GM18508 (cell line): Measurements from ENCODE around the gene OR10W1.
A peak's percentile ranks its signal among the peaks of the same experiment; 100 is the strongest.

ENCODE experiments used
- ATAC-seq: cut with Tn5 transposase; IDR thresholded peaks from one replicate; pipeline ENCODE4 v1.9.1; 2021; ENCODE audit warnings: moderate number of reproducible peaks; ENCODE audit not compliant: insufficient read depth, unreplicated experiment

The OR10W1 gene, protein sequence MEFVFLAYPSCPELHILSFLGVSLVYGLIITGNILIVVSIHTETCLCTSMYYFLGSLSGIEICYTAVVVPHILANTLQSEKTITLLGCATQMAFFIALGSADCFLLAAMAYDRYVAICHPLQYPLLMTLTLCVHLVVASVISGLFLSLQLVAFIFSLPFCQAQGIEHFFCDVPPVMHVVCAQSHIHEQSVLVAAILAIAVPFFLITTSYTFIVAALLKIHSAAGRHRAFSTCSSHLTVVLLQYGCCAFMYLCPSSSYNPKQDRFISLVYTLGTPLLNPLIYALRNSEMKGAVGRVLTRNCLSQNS

DNA sequence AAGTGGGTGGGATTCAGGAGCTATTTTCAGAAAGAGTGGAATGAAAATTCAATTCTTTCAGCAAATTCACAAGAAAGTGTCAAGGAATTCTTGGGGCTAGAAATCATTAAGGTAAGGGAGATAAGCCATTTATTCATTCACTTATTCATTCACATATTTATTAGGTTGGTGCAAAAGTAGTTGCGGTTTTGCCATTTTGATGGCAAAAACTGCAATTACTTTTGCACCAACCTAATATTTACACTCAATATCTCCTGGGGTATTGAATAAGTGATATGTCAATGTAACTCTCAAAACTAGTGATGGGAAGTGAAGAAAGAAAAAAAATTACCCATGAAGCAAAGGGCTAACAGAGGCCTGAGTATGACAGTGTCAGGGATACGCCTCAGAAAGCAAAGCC, at the start of gene OR10W1:
TSS of gene OR10W1 (minus strand) at position 119 of the 400 bp plus-strand sequence. CDS start 402 bp downstream, outside the sequence.
- ATAC-seq = no peak

DNA sequence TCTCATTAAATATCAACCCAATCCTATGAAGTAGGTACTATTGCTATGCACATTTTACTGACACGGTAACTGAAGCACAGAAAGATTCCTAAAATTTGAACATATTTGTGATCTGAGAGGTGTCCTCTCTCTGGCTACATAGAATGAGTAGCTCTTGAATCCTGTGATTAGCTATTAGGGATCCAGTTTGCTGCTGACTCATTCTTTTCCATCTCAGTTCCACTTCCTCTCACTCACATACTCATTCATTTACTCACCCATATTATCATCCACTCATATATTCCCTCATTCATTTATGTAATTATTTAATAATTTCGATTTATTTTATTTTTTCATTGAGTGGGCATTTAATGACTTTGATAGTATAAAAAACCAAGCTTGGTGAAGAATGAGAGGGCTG, 48.1 kb upstream of the OR10W1 start:
- ATAC-seq = peak; percentile 80

DNA sequence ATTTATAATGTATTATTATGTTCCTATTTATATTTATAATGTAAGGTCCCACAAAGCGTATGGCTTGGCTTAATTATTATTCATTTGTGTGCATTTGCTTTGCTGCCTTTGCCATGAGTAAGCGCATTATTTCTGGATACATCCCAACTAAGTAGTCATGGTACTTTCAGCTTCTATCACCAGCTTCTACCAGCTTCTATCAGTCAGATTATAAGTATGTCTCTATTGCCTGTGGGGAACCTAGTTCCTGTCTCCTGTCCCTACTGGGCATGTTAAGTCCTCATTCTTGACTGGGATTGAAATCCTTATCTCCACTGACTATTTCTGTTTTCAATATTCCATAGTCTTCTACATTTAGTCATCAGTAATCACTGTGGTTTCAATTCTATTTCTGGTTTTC, 33.5 kb upstream of the OR10W1 start:
- no peak for ATAC-seq

DNA sequence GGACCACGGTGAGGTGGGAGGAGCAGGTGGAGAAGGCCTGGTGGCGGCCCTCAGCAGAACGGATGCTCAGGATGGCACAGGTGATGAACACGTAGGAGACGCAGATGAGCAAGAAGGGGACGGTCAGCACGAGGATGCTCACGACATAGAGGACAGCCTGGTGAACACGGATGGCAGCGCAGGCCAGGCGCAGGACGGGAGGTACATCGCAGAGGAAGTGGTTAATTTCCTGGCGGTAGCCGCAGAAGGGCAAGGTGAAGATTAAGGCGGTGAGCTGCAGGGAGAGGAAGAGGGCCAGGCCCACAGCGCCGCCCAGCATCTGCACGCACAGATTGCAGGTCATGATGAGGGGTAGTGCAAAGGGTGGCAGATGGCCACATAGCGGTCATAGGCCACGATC, 24.0 kb upstream of the OR10W1 start:
- ATAC-seq = no peak

DNA sequence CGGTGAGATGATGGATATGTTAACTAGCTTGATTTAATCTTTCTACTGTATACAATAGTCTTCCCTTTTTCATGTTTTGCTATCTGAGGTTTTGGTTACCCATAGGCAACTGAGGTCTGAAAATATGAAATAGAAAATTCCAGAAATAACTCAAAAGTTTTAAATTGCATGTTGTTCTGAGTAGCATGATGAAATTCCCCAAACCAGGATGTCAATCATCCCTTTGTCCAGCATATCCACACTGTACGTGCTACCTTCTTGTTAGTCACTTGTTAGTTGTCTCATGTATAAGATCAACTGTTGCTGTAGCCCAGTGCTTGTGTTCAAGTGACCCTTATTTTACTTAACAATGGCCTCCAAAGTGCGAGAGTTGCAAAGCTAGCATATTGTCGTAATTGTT, 21.2 kb upstream of the OR10W1 start:
- ATAC-seq = no peak

DNA sequence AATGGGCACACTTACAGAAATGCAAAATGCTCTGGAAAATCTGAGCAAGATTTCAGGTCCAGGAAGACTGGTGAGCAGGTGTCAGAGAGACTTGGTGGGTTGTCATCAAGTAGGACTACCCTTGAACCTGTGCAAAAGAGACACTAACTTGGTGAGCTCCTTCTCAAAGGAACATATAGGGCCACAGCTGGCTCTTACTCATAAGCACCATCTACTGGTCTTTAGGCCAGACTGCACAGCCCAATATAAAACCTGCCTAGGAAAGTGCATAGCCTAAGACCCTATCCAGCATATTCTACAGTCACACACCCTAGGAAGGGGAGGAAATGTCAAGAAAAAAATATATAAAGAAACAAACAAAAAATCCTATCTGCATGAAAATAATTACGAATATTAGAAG, 18.2 kb upstream of the OR10W1 start:
- ATAC-seq = peak; percentile 87

DNA sequence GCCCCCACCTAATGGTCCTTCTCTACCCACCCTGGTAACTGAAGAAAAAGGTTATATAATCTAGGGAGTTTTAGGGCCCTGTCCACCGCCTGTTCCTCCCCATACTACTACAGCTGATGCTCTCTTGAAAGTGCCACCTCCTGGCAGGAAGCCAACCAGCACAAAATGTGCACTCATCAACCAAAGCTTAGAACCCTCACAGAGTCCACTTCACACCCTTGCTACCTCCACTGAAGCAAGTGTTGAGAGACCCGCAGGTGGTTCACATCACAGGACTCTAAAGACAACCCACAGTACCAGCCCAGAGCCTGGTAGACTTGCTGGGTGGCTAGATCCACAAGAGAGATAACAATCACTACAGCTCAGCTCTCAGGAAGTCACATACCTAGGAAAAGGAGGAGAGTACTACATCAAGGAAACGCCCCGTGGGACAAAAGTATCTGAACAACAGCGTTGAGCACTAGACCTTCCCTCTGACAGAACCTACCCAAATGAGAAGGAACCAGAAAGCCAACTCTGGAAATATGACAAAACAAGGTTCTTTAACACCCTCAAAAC, 17.5 kb upstream of the OR10W1 start:
- no peak for ATAC-seq

DNA sequence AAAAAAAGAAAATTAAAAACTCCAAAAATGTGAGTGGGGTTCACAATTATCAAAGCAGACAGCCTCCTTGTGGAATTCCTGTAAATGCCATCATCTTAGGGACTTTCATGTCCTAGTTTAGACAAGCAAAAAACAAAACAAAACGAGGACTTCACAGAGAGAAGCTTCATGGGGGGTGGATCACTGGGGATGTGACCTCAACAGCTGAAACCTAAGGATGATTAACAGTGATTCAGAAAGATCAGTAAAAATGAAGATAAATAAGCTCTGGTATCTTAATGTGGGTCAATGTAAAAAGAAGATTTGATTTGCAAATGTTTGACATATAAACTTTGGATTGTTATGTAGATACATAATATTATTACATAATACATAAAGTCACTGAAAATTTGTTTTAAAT, 8.1 kb upstream of the OR10W1 start:
- ATAC-seq = no peak

DNA sequence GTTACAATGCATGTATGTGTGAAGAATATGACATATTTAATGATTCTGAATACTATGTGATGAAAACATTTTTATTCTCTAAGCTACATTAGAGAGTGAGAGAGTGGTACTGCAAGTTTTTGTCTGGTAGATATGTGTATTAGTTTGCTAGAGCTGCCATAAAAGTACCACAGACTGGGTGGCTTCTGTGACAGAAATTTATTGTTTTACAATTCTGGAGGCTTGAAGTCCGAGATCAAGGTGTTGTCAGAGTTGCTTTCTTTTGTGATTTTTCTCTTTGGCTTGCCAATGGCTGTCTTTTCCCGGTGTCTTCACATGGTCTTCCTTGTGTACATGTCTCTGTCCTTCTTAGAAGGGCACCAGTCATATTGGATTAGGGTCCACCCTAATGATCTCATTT, 6.9 kb upstream of the OR10W1 start:
- no peak for ATAC-seq

DNA sequence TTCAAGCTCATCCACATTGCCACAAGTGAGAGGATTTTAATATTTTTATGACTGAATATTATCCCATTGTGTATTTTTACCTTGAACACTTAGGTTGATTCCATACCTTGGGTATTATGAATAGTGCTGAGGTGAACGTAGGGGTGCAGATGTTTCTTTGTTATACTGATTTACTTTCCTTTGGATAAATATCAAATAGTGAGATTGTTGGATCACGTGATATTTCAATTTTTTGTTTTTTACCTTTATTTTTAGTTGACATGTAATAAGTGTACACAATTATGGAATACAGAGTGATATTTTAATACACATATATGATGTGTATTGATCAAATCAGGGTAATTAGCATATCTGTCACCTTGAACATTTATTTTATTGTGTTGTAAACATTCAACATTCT, 8.1 kb downstream of the OR10W1 start:
- no peak for ATAC-seq

DNA sequence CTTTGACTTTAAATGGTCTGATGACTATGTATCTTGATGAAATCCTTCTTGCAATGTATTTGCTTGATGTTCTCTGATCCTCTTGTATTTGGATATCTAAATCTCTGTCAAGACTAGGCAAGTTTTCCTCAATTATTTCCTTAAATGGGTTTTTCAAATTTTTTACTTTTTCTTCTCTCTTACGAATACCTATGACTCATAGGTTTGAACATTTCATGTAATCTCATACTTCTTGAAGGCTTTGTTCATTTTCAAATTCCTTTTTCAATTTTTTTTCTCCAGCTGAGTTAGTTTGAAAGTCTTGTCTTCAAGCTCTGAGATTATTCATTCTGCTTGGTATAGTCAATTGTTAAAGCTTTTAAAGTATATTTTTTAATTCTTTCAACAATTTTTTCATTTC, 13.1 kb downstream of the OR10W1 start:
- ATAC-seq = no peak

DNA sequence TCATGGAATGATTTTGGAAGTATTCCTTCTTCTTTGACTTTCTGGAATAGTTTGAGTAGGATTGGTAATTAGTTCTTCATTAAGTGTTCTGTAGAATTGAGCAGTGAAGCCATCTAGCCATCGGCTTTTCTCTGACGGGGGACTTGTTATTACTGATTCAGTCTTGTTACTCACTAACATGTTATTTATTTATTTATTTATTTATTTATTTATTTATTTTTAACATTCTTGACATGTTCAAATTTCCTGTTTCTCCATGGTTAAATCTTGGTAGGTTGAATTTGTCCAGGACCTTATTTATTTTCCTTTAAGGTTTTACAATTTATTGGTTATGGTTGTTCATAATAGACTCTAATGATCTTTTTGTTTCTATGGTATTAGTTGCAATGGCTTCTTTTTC, 24.1 kb downstream of the OR10W1 start:
- ATAC-seq = no peak

DNA sequence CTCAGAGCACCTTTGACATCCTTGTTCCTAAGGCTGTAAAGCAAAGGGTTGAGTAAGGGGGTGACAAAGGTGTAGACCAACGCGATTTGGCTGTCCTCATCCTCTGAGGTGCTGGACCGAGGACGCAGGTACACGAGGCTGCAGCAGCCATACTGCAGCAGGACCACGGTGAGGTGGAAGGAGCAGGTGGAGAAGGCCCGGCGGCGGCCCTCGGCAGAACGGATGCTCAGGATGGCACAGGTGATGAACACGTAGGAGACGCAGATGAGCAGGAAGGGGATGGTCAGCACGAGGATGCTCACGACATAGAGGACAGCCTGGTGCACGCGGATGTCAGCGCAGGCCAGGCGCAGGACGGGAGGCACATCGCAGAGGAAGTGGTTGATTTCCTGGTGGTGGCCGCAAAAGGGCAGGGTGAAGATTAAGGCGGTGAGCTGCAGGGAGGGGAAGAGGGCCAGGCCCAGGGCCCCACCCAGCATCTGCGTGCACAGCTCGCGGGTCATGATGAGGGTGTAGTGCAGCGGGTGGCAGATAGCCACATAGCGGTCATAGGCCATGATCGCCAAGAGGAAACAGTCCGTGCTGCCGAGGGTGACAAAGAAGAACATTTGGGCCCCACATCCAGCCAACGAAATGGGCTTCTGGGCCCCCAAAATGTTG, 40.0 kb downstream of the OR10W1 start:
- no peak for ATAC-seq

DNA sequence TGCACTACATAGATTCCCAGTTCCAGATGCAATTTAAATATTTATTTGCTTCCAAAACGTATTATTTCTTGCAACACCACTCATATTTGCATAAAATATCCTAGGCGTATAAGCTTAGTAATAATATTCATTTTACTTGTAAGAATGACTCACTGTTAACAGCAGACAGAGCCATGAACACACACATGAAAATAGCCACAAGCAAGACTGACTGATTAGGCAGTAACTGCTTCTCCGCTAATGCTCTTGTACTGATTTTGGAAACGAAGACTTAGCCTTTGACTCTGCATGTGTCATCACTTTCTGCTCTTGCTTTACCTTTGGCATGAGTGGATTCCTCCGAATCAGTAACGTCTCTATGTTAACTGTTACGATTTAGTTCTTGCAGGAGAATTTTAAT, 45.3 kb downstream of the OR10W1 start:
- no peak for ATAC-seq
